H9 (cell line): ENCODE data around the gene ALX4. TPM values are rescaled to one million over a fixed set of nuclear protein-coding genes. Genes with fewer than 3 reads are reported as not detected.

Source experiments
- DNase-seq: peaks from one replicate; pipeline ENCODE4 v3.0.0-alpha.2; 2017
- H2AFZ ChIP-seq: one replicate; pipeline ENCODE4 v1.6.1; 2013; ENCODE audit warnings: mild to moderate bottlenecking, low read length, control low read depth, moderate library complexity
- H2AK5ac ChIP-seq: 2 replicates; pipeline ENCODE4 v1.6.1; 2013; ENCODE audit warnings: low read length, control low read depth, mixed read lengths; ENCODE audit not compliant: insufficient read length
- H2BK120ac ChIP-seq: one replicate; pipeline ENCODE4 v1.6.1; 2013; ENCODE audit warnings: low read depth, mild to moderate bottlenecking, low read length, control low read depth, inconsistent platforms; ENCODE audit not compliant: poor library complexity, severe bottlenecking
- H2BK12ac ChIP-seq: 2 replicates; pipeline ENCODE4 v1.6.1; 2013; ENCODE audit warnings: low read length, control low read depth, mixed read lengths, low read depth; ENCODE audit not compliant: insufficient read length
- H2BK15ac ChIP-seq: 2 replicates; pipeline ENCODE4 v1.6.1; 2013; ENCODE audit warnings: low read depth, low read length, control low read depth
- H2BK20ac ChIP-seq: one replicate; pipeline ENCODE4 v1.6.1; 2013; ENCODE audit warnings: low read depth, mild to moderate bottlenecking, low read length, control low read depth, inconsistent platforms; ENCODE audit not compliant: poor library complexity, severe bottlenecking
- H2BK5ac ChIP-seq: 2 replicates; pipeline ENCODE4 v1.6.1; 2013; ENCODE audit warnings: low read length, control low read depth, mixed read lengths; ENCODE audit not compliant: insufficient read length
- H3K14ac ChIP-seq: 2 replicates; pipeline ENCODE4 v1.6.1; 2013; ENCODE audit warnings: low read length, control low read depth; ENCODE audit not compliant: insufficient read depth
- H3K18ac ChIP-seq: 2 replicates; pipeline ENCODE4 v1.6.1; 2013; ENCODE audit warnings: low read depth, mild to moderate bottlenecking, mixed read lengths, low read length, control low read depth; ENCODE audit not compliant: insufficient read length
- H3K23ac ChIP-seq: 2 replicates; pipeline ENCODE4 v1.6.1; 2013; ENCODE audit warnings: low read length, control low read depth, mixed read lengths, low read depth; ENCODE audit not compliant: insufficient read length
- H3K23me2 ChIP-seq: 2 replicates; pipeline ENCODE4 v1.6.1; 2013; ENCODE audit warnings: low read depth, mild to moderate bottlenecking, mixed read lengths, low read length, control low read depth; ENCODE audit not compliant: insufficient read length, poor library complexity, severe bottlenecking
- H3K27ac ChIP-seq: 2 replicates; pipeline ENCODE4 v1.5.1; 2013; ENCODE audit warnings: low read length, control low read depth, mixed read lengths, low read depth; ENCODE audit not compliant: insufficient read length
- H3K27me3 ChIP-seq: 2 replicates; pipeline ENCODE4 v1.6.1; 2013; ENCODE audit warnings: low read length, control low read depth, inconsistent platforms; ENCODE audit not compliant: insufficient read depth
- H3K4ac ChIP-seq: 2 replicates; pipeline ENCODE4 v1.6.1; 2013; ENCODE audit warnings: low read depth, mild to moderate bottlenecking, control low read depth, inconsistent platforms, low read length, moderate library complexity
- H3K4me1 ChIP-seq: 2 replicates; pipeline ENCODE4 v1.6.1; 2013; ENCODE audit warnings: low read length, control low read depth, inconsistent platforms; ENCODE audit not compliant: insufficient read depth
- H3K4me2 ChIP-seq: 2 replicates; pipeline ENCODE4 v1.6.1; 2013; ENCODE audit warnings: low read length, control low read depth, mixed read lengths; ENCODE audit not compliant: insufficient read length, insufficient read depth
- H3K56ac ChIP-seq: 2 replicates; pipeline ENCODE4 v1.6.1; 2013; ENCODE audit warnings: low read depth, mild to moderate bottlenecking, mixed read lengths, low read length, control low read depth; ENCODE audit not compliant: insufficient read length
- H3K79me1 ChIP-seq: 2 replicates; pipeline ENCODE4 v1.6.1; 2013; ENCODE audit warnings: low read depth, mild to moderate bottlenecking, moderate library complexity, low read length, control low read depth, inconsistent platforms; ENCODE audit not compliant: insufficient read depth, poor library complexity, severe bottlenecking
- H3K79me2 ChIP-seq: 2 replicates; pipeline ENCODE4 v1.6.1; 2013; ENCODE audit warnings: low read length, control low read depth, inconsistent platforms; ENCODE audit not compliant: insufficient read depth
- H3K9ac ChIP-seq: 2 replicates; pipeline ENCODE4 v1.6.1; 2013; ENCODE audit warnings: low read length, control low read depth, mixed read lengths; ENCODE audit not compliant: insufficient read length; ENCODE audit errors: extremely low read depth
- H3K9me3 ChIP-seq: one replicate; pipeline ENCODE4 v1.6.1; 2013; ENCODE audit warnings: low read depth, low read length, inconsistent platforms; ENCODE audit not compliant: control insufficient read depth
- H3T11ph ChIP-seq: one replicate; pipeline ENCODE4 v1.6.1; 2013; ENCODE audit warnings: mild to moderate bottlenecking, low read length, control low read depth, inconsistent platforms
- H4K20me1 ChIP-seq: one replicate; pipeline ENCODE4 v1.6.1; 2013; ENCODE audit not compliant: control insufficient read depth, insufficient read length, insufficient read depth
- H4K5ac ChIP-seq: 2 replicates; pipeline ENCODE4 v1.6.1; 2013; ENCODE audit warnings: low read depth, mild to moderate bottlenecking, mixed read lengths, low read length, control low read depth; ENCODE audit not compliant: insufficient read length
- H4K8ac ChIP-seq: replicated peaks from 2 replicates; pipeline ENCODE4 v1.6.1; 2013; ENCODE audit warnings: low read length, control low read depth, mixed read lengths, low read depth; ENCODE audit not compliant: insufficient read length
- H4K91ac ChIP-seq: 2 replicates; pipeline ENCODE4 v1.6.1; 2013; ENCODE audit warnings: low read depth, mild to moderate bottlenecking, moderate library complexity, mixed read lengths, low read length, control low read depth; ENCODE audit not compliant: insufficient read length
- H3K27ac Mint-ChIP-seq, 3 experiments: 2 replicates in 2 of 3; 3 replicates in 1 of 3; pipeline ENCODE4 v1.8.0; 2020 to 2021; ENCODE audit warnings: mixed read lengths in 3 of 3, mild to moderate bottlenecking in 1 of 3, moderate library complexity in 1 of 3
- H3K27me3 Mint-ChIP-seq: 2 replicates; pipeline ENCODE4 v1.8.0; 2021; ENCODE audit warnings: low read depth, mild to moderate bottlenecking, moderate library complexity, mixed read lengths
- H3K36me3 Mint-ChIP-seq, 3 experiments: 2 replicates in 2 of 3; 3 replicates in 1 of 3; pipeline ENCODE4 v1.8.0; 2020 to 2021; ENCODE audit warnings: low read depth in 3 of 3, mixed read lengths in 3 of 3; ENCODE audit not compliant: insufficient read depth in 1 of 3
- H3K4me1 Mint-ChIP-seq, 2 experiments: 2 replicates each; pipeline ENCODE4 v1.8.0; 2020; ENCODE audit warnings: mixed read lengths in 2 of 2
- H3K4me3 Mint-ChIP-seq, 2 experiments: 2 replicates in 1 of 2; 3 replicates in 1 of 2; pipeline ENCODE4 v1.8.0; 2020 to 2021; ENCODE audit warnings: mild to moderate bottlenecking in 2 of 2, mixed read lengths in 2 of 2, moderate library complexity in 1 of 2
- H3K9me3 Mint-ChIP-seq, 2 experiments: 2 replicates in 1 of 2; 3 replicates in 1 of 2; pipeline ENCODE4 v1.8.0; 2020; ENCODE audit warnings: mild to moderate bottlenecking in 2 of 2, mixed read lengths in 2 of 2, moderate library complexity in 1 of 2
- WGBS: extraction: QIAGEN DNeasy Blood & Tissue Kit; methylation state at CpG from one replicate; pipeline ENCODE4 v1.1.7; 2013; ENCODE audit warnings: missing lambda C conversion rate, low lambda C conversion rate, mixed read lengths; ENCODE audit not compliant: insufficient read length; ENCODE audit errors: extremely low coverage; 5-methylcytosine and 5-hydroxymethylcytosine counted together
- total RNA-seq: library from RNA; stranded (reverse); gene quantifications from 2 replicates; pipeline ENCODE4 v1.2.1, GENCODE V29; 2021
- TF ChIP-seq, protein P1 (sequence below): fragments of 200-600 bp; sonication (generic); conservative IDR thresholded peaks from 3 replicates; pipeline ENCODE4 v1.8.0; 2021; ENCODE audit warnings: antibody characterized with exemption, mild to moderate bottlenecking

Gene ALX4
- total RNA-seq, 1 experiment from 2014 or later, result not detected

DNA sequence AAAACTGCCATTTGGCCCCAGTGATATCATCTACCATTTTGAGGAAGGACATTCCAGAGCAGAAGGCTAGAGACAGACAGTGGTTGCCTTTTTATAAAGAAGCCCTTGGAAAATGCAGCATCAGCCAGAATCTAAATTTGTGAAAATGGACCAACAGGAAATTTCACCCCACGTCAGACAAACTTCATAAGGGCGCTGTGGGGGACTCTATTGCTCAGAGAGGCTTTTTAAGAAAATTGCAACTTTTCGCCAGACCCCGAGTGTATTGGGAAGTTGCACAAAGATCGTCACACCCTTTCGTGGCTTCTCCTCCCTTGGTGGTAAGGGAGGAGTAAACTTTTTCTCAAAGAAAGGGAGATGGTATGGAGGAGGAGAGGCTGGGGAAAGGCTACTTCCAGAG, 12.3 kb upstream of the ALX4 start:
- Histone ChIP-seq H3K4me1 (no peaks in the 10 kb centered on the region), H2BK12ac (no peak overlapping the region), H3K56ac (no peak overlapping the region), H3K27ac (no peak overlapping the region), H2BK20ac (no peak overlapping the region), H4K5ac (no peak overlapping the region), H3K18ac (no peak overlapping the region), H3K9ac (no peak overlapping the region), H2BK120ac (no peak overlapping the region), H2AFZ (no peak overlapping the region), H3K4me2 (no peak overlapping the region), H3K23me2 (peaks cover 8% of the 10 kb centered on the region), H3K27me3 (peaks cover 77% of the 10 kb centered on the region), H3K14ac (no peak overlapping the region), H2BK5ac (no peak overlapping the region), H3K9me3 (no peaks in the 10 kb centered on the region), H3K79me2 (no peaks in the 10 kb centered on the region), H2BK15ac (no peak overlapping the region), H3K4ac (no peak overlapping the region), H2AK5ac (no peak overlapping the region), H4K91ac (no peak overlapping the region), H3T11ph (no peak overlapping the region), H4K20me1 (no peaks in the 10 kb centered on the region), H3K23ac (no peak overlapping the region), H3K79me1 (no peaks in the 10 kb centered on the region), H4K8ac (no peak overlapping the region)
- Mint-ChIP-seq H3K27me3 (peaks cover 100% of the 10 kb centered on the region), H3K36me3 (no peaks in the 10 kb centered on the region; a peak in 1 of 7 replicates), H3K4me3 (no peak overlapping the region), H3K27ac (no peak overlapping the region), H3K9me3 (peaks cover 0 to 6% of the 10 kb centered on the region in 2 experiments; a peak in 1 of 5 replicates), H3K4me1 (peaks cover 12 to 33% of the 10 kb centered on the region in 2 experiments)
- DNase-seq, result no peak
- TF ChIP-seq, protein P1, sequence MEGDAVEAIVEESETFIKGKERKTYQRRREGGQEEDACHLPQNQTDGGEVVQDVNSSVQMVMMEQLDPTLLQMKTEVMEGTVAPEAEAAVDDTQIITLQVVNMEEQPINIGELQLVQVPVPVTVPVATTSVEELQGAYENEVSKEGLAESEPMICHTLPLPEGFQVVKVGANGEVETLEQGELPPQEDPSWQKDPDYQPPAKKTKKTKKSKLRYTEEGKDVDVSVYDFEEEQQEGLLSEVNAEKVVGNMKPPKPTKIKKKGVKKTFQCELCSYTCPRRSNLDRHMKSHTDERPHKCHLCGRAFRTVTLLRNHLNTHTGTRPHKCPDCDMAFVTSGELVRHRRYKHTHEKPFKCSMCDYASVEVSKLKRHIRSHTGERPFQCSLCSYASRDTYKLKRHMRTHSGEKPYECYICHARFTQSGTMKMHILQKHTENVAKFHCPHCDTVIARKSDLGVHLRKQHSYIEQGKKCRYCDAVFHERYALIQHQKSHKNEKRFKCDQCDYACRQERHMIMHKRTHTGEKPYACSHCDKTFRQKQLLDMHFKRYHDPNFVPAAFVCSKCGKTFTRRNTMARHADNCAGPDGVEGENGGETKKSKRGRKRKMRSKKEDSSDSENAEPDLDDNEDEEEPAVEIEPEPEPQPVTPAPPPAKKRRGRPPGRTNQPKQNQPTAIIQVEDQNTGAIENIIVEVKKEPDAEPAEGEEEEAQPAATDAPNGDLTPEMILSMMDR, result no peak
- WGBS, result no CpG with 5 or more reads among the region's 6 CpGs
